ENCODE data around the gene UBR3.
"Not testable (repeated sequence)": the region's sequence is repeated elsewhere in the genome, so short reads cannot be mapped to it uniquely, and the experiment has no call there.

- not testable (repeated sequence) for TF ChIP-seq CTCF, POLR2A (IDR thresholded peaks at IDR 0.05)
These were observed 109.4 kb downstream of the UBR3 start for GRCh38 chr2:169936652-169937051.
